GM10266 (cell line): Measurements from ENCODE around the gene MCM3AP.
"Not testable (repeated sequence)": the region's sequence is repeated elsewhere in the genome, so short reads cannot be mapped to it uniquely, and the experiment has no call there.

Experiments
- DNase-seq: peaks from one replicate; pipeline ENCODE4 v3.0.0; 2012; ENCODE audit errors: extremely low spot score
- TF ChIP-seq, protein P1 (sequence below): IDR thresholded peaks from 2 replicates; pipeline ENCODE4 v1.5.1; 2012; ENCODE audit warnings: mild to moderate bottlenecking, low read depth; ENCODE audit not compliant: control insufficient read depth, insufficient read depth; ENCODE audit errors: missing control alignments

The MCM3AP gene

DNA sequence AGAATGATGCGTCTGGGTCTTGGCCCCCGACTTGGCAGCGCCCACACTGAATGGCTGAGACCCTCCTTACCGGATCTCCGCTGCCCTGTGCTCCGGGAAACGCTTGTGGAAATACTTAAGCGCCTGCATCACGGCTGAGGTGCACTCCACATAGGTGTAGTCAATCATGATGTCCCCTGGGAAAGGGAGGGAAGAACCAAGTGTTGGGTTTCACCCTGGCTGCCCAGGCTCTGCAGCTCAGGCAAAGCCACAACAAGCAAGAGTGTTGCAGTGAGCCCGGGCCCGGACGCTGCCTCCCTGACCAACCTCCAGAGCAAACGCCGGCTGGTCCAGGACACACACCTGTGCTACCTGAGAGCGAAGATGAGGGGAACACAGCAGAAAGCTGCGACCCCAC is 79.6 kb downstream of the MCM3AP start:
- TF ChIP-seq, protein P1, sequence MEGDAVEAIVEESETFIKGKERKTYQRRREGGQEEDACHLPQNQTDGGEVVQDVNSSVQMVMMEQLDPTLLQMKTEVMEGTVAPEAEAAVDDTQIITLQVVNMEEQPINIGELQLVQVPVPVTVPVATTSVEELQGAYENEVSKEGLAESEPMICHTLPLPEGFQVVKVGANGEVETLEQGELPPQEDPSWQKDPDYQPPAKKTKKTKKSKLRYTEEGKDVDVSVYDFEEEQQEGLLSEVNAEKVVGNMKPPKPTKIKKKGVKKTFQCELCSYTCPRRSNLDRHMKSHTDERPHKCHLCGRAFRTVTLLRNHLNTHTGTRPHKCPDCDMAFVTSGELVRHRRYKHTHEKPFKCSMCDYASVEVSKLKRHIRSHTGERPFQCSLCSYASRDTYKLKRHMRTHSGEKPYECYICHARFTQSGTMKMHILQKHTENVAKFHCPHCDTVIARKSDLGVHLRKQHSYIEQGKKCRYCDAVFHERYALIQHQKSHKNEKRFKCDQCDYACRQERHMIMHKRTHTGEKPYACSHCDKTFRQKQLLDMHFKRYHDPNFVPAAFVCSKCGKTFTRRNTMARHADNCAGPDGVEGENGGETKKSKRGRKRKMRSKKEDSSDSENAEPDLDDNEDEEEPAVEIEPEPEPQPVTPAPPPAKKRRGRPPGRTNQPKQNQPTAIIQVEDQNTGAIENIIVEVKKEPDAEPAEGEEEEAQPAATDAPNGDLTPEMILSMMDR: no peak
- no peak for DNase-seq

- DNase-seq: no peak
- TF ChIP-seq, protein P1: no peak
Observed at GRCh38 chr21:46205166-46205565, 80.2 kb downstream of the MCM3AP start.

DNA sequence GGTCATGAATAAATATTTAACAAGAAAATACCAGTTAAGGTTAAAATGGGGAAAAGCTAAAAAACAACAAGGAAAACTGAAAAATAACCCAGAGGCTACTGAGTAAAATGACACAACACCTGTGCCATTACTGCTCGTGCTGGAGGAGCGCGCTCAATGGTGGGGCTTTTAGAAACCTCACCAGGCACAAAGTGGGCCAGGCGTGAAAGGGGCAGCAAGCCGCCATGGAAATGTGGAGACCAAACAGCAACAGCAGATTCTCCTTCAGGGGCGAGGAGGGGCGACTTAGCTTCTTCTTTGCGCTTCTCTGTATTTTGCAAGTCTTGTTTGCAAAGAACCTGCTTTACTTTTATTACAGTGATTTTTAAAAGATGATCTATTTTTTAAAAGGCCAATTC is 82.2 kb downstream of the MCM3AP start:
- TF ChIP-seq, protein P1: no peak
- no peak for DNase-seq

DNA sequence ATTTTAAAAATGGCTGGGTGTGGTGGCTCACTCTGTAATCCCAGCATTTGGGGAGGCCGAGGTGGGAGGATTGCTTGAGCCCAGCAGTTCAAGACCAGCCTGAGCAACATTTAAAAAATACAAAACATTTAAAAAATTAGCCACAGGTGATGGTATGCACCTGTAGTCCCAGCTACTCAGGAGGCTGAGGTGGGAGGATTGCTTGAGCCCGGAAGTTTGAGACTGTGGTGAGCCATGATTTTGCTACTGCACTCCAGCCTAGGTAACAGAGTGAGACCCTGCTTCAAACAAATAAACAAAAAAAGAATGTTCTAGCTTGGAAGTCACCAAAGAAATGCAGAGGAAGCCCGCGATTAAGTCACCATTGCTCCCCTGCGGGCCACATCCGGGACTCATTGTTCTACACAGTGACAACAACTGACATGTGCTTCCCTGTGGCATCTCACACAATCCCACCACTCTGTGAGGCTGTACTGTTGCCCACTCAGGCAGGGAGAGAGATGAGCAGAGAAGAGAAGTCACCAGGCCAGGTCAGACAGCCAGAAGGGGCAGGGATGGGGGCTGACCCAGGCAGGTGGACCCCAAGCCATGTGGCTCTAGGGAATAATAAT is 82.7 kb downstream of the MCM3AP start:
- no peak for DNase-seq

DNA sequence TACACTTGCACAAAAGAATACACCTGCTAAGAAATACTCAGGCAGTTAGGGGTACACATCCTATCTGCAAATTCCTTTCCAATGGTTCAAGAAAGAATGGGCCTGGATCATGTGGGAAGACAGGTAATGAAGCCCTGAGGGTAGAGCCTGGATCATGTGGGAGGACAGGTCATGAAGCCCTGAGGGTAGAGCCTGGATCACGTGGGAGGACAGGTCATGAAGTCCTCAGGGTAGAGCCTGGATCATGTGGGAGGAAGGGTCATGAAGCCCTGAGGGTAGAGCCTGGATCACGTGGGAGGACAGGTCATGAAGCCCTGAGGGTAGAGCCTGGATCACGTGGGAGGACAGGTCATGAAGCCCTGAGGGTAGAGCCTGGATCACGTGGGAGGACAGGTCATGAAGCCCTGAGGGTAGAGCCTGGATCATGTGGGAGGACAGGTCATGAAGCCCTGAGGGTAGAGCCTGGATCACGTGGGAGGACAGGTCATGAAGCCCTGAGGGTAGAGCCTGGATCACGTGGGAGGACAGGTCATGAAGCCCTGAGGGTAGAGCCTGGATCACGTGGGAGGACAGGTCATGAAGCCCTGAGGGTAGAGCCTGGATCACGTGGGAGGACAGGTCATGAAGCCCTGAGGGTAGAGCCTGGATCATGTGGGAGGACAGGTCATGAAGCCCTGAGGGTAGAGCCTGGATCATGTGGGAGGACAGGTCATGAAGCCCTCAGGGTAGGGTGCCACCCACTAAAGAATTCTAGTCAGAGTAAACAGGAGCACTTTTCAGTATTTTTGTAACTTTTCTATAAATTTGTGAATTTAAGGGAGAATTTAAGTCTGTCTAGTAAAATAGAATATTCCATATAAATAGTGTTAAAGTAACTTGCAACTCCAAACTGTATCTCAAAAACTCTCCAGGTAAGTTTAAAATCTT is 84.3 kb downstream of the MCM3AP start:
- DNase-seq: not testable (repeated sequence)

More for the DNA sequence above, 82.7 kb downstream of the MCM3AP start:
- TF ChIP-seq, protein P1: no peak

DNA sequence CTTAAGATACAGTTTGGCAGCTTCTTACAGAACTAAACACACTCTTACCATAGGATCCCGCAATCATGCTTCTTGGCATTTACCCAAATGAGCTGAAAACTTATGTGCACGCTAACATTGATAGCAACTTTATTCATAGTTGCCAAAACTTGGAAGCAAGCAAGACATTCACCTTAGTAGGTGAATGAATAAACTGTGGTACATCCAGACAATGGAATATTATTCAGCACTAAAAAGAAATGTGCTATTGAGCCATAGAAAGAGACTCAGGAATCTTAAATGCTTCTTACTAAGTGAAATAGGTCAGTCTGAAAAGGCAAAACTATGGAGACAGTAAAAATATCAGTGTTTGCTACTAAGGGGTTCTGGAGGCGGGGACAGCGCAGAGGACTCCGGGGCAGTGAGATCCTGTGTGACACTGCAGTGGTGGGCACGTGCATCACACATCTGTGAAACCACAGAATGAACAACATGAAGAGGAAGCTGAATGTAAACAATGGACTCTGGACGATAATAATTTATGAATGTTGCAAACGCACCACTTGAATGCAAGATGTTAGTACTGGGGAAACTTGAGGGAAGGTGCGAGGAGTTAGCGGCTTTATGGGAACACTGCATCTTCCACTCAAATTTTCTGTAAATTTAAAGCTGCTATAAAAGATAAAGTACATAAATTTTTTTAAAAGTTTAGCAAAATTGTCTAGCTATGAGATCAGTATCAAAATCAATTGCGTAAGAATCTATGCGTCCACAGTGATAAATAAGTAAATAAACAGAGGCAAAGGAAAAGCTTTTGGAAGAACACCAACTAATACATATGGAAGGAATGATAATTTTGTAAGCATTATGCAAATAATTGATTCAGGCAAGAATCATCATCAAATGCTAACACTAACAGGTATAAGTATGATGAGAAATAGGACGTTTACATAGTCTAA is 85.7 kb downstream of the MCM3AP start:
- DNase-seq: no peak
- TF ChIP-seq, protein P1: no peak

DNA sequence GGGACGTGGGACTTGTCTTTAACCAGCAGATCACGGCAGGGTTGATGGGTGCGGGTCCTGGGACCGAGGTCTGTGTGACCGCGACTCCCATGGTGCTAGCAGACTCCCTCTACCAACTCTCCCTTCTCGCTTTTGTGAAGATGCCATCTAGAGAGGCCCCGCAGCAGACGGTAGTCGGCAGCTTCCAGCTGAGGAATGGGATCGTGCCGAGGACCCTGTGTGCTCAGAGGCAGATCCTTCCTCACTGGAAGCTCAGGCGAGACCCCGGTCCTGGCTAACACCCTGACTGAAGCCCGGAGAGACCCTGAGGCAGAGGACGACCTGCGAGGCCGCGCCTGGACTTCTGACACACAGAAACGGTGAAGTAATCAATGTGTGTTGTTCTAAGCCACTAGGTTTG is 88.7 kb downstream of the MCM3AP start:
- DNase-seq: no peak
- TF ChIP-seq, protein P1: no peak
